ENCODE data around the gene TPCN1.

The TPCN1 gene

DNA sequence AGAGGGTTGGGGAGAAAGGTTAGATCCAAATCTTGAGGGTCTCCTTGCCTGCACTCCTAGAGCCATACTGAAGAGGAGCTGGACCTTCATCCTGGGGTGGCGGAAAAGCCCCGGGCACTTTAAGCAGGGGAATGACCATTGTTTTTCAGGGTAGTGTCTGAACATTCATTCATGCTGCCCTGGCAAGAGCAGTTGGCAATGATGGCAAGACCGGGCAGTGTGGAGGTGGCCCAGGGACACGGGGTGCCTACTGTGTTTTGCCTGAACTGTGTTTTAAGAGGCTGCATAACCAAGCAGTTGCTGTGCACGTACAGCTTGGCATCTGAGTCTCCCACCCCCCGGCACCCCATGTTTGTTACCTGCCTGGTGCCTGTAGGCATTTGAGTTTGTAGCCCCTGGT lies 14.7 kb downstream of the TPCN1 start:
- no peaks in the 10 kb centered on the region for H3K27me3 ChIP-seq (replicated peaks)
- peaks cover 25% of the 10 kb centered on the region for H3K36me3 ChIP-seq (replicated peaks)
- H3K27ac ChIP-seq: no peak overlapping the region
- no peak for DNase-seq
- H3K4me3 ChIP-seq (ENCODE audit: low read depth, low read length): no peak overlapping the region
- TF ChIP-seq, protein P1, sequence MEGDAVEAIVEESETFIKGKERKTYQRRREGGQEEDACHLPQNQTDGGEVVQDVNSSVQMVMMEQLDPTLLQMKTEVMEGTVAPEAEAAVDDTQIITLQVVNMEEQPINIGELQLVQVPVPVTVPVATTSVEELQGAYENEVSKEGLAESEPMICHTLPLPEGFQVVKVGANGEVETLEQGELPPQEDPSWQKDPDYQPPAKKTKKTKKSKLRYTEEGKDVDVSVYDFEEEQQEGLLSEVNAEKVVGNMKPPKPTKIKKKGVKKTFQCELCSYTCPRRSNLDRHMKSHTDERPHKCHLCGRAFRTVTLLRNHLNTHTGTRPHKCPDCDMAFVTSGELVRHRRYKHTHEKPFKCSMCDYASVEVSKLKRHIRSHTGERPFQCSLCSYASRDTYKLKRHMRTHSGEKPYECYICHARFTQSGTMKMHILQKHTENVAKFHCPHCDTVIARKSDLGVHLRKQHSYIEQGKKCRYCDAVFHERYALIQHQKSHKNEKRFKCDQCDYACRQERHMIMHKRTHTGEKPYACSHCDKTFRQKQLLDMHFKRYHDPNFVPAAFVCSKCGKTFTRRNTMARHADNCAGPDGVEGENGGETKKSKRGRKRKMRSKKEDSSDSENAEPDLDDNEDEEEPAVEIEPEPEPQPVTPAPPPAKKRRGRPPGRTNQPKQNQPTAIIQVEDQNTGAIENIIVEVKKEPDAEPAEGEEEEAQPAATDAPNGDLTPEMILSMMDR (IDR thresholded peaks at IDR 0.05; ENCODE audit: low read depth, low read length, missing control alignments): no peak
- in situ Hi-C loops (cut with HindIII; ENCODE audit: low pct_ligation_motif_present, low sequenced_read_pairs): no loop called here

DNA sequence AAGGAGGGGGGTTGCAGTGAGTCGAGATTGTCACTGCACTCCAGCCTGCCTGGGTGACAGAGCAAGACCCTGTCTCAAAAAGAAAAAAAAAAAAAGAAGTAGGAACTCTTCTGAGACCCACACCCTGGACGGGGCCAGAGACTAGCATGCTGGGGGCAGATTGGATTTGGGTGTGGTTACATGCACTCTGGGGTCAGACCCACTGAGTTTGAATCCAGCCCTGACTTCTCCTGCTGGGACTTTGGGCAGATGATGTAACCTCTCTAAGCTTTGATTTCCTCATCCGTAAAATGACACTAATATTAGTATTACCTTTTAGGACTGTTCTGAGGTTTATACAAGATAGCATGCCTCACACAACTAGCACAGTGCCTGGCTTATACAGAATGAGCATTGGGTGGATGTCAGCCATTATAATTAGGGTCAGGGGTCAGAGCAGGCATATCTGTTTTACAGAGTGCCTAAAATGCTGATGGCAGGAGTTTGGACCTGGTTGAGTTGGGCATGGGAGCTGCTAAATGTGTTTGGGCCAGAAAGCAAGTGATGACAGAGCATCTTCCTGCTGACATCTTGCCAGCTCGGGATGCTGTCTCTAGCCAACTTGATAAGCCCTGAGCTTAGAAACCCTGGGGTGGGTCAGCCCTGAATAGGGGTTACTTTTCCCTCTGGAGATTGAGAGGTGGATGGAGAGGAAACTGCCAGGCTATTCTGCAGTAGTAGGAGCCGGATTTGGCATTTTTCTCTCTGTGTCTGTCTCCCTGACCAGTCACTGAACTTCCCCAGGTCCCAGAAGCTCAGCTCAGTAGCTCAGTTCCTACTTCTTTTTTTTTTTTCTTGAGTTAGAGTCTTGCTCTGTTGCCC lies 15.5 kb downstream of the TPCN1 start:
- DNase-seq: no peak
- Histone ChIP-seq H3K36me3 (replicated peaks) (peaks cover 17% of the 10 kb centered on the region), H3K27me3 (replicated peaks) (no peaks in the 10 kb centered on the region), H3K4me3 (ENCODE audit: low read depth, low read length) (no peak overlapping the region), H3K27ac (no peak overlapping the region)
- TF ChIP-seq, protein P1 (IDR thresholded peaks at IDR 0.05; ENCODE audit: low read depth, low read length, missing control alignments): no peak
- in situ Hi-C loops (cut with HindIII; ENCODE audit: low pct_ligation_motif_present, low sequenced_read_pairs): no loop called here

DNA sequence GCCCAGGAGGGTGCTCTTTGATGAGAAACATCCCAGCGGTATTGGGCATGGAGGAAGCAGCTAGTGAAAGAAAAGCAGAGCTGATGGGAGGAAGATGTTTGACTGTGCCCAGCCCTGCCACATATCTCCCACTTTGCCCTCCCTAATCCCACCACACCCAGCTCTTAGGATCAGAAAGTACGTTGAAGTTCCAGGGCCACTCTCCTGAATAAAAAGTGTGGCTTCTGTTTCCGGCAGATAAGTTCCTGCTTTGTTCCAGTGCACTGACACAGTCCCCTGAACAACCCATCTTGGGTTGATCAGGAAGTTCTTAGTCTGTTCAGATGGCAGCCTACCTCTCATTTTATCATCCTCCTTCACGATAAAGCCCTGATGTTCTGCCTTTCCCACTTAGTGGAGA lies 16.5 kb downstream of the TPCN1 start:
- TF ChIP-seq, protein P1 (IDR thresholded peaks at IDR 0.05; ENCODE audit: low read depth, low read length, missing control alignments): no peak
- Histone ChIP-seq H3K36me3 (replicated peaks) (peaks cover 8% of the 10 kb centered on the region), H3K4me3 (ENCODE audit: low read depth, low read length) (no peak overlapping the region), H3K27me3 (replicated peaks) (no peaks in the 10 kb centered on the region), H3K27ac (no peak overlapping the region)
- in situ Hi-C loops (cut with HindIII; ENCODE audit: low pct_ligation_motif_present, low sequenced_read_pairs): no loop called here
- no peak for DNase-seq

DNA sequence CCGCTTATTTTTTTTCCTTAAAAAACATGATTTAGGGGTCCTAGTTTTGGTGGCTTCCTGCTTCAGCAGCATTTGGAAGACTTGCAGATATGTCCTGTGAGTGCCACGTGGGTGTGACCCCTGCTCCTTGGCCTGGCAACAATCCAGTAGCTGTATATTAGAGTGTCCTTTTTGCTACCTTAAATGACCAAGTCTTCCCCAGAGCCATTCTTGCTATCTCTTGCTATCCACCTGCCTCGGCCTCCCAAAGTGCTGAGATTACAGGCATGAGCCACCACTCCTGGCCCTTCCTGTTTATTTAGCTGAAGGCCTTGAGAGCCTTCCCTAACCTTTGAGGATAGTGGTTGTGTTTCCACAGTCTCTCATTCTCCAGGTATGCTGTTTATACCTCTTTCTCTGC lies 17.0 kb downstream of the TPCN1 start:
- TF ChIP-seq, protein P1 (IDR thresholded peaks at IDR 0.05; ENCODE audit: low read depth, low read length, missing control alignments): no peak
- Histone ChIP-seq H3K27me3 (replicated peaks) (no peaks in the 10 kb centered on the region), H3K36me3 (replicated peaks) (peaks cover 2% of the 10 kb centered on the region), H3K27ac (no peak overlapping the region), H3K4me3 (ENCODE audit: low read depth, low read length) (no peak overlapping the region)
- DNase-seq: no peak
- in situ Hi-C loops (cut with HindIII; ENCODE audit: low pct_ligation_motif_present, low sequenced_read_pairs): no loop called here

DNA sequence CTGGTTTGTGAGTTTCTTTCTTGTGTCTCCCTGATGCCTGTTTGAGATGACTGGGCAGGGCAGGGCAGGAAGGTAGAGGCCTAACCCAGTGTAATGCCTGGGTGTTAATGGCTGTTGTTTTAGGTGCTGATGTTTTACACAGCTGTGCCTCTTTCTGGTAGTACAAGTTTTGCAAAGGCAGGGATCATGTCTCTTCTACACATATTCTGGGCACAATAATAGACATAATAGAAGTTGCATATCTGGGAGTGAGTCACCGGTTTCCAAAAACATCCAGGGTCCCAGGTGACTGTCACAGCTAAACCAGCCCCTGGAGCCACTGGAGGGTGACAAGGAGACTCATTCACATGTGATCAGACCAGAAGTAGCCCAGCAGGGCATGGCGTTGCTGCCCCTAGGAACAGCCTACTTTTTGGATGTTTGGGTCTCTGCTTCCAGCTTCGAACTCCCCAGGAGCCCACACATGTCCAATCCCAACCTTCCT lies 18.1 kb downstream of the TPCN1 start:
- Histone ChIP-seq H3K27me3 (replicated peaks) (no peaks in the 10 kb centered on the region), H3K36me3 (replicated peaks) (no peaks in the 10 kb centered on the region), H3K4me3 (ENCODE audit: low read depth, low read length) (no peak overlapping the region), H3K27ac (no peak overlapping the region)
- DNase-seq: no peak
- TF ChIP-seq, protein P1 (IDR thresholded peaks at IDR 0.05; ENCODE audit: low read depth, low read length, missing control alignments): no peak
- in situ Hi-C loops (cut with HindIII; ENCODE audit: low pct_ligation_motif_present, low sequenced_read_pairs): no loop called here
